ENCODE results near the gene GIMAP7. TPM values are rescaled to one million over a fixed set of nuclear protein-coding genes. Genes with fewer than 3 reads are reported as not detected.

The GIMAP7 gene
- total RNA-seq, 4 donors from 2014 or later, result 12.4 to 35.2 (median 24.0) TPM

DNA sequence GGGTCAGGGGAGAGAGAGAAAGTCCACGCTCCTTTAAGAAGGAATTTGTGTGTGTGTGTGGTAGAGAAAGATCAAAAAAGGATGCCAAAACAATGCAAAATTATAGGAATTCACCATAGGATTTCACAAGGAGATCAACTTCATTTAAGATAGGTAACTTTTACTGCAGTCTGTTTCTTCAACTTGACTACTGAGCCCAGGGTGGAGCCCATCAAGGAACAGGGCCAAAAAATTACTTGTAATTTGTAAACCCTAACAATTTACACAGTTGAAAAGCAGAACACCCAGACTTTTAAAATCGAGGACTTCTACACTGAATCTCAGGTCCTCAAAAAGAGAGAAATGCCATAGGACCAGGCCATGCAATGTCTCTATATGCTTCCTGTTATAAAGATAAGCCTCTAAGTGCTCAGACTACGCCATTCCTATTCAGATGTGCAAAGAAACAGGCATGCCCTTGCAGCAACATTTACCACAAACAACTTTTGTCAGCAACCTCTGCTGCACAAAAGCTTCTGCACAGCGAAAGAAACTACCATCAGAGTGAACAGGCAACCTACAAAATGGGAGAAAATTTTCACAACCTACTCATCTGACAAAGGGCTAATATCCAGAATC, 42.0 kb downstream of the GIMAP7 start:
- H3K27me3 ChIP-seq, result no peaks in the 10 kb centered on the region
- intact Hi-C loops (cut with DNase I), result no loop called here
- no peak overlapping the region for H3K27ac ChIP-seq
- H3K36me3 ChIP-seq, result no peaks in the 10 kb centered on the region
- no peak for DNase-seq
- 50 to 55% methylated on average over 4 of the region's 4 CpGs for WGBS, 2 donors
- no peak overlapping the region for H3K4me3 ChIP-seq (replicated peaks in 1 of 3)
- TF ChIP-seq, protein P1, sequence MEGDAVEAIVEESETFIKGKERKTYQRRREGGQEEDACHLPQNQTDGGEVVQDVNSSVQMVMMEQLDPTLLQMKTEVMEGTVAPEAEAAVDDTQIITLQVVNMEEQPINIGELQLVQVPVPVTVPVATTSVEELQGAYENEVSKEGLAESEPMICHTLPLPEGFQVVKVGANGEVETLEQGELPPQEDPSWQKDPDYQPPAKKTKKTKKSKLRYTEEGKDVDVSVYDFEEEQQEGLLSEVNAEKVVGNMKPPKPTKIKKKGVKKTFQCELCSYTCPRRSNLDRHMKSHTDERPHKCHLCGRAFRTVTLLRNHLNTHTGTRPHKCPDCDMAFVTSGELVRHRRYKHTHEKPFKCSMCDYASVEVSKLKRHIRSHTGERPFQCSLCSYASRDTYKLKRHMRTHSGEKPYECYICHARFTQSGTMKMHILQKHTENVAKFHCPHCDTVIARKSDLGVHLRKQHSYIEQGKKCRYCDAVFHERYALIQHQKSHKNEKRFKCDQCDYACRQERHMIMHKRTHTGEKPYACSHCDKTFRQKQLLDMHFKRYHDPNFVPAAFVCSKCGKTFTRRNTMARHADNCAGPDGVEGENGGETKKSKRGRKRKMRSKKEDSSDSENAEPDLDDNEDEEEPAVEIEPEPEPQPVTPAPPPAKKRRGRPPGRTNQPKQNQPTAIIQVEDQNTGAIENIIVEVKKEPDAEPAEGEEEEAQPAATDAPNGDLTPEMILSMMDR (IDR thresholded peaks at IDR 0.05), result no peak
- TF ChIP-seq POLR2A (IDR thresholded peaks at IDR 0.05), result no peak
- no peaks in the 10 kb centered on the region for H3K9me3 ChIP-seq
- H3K4me1 ChIP-seq, result no peaks in the 10 kb centered on the region

DNA sequence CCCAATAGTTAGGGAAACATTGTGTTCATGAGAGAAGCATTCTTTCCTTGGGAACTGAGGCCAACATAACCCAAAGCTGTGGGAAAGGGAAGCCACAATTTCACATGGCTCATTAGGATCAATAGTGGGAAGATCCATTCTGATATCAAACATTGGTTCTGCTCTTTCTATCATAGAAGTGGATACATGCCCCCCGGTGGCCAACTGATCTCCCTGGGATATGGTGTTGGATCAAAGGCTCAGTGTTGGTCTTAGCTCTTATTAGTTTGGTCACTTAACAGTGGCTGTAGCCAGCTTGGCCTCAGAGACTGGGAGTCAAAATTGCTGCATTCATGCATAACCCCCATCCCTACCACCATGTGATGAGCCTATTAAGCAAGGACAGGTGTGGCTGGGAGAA, 45.8 kb downstream of the GIMAP7 start:
- intact Hi-C loops (cut with DNase I), result no loop called here
- Histone ChIP-seq H3K36me3 (no peaks in the 10 kb centered on the region), H3K9me3 (no peaks in the 10 kb centered on the region), H3K27me3 (no peaks in the 10 kb centered on the region), H3K27ac (no peak overlapping the region), H3K4me1 (no peaks in the 10 kb centered on the region), H3K4me3 (replicated peaks in 1 of 3) (no peak overlapping the region)
- 36 to 71% methylated on average over 1 of the region's 1 CpG for WGBS, 2 donors
- no peak for DNase-seq
- TF ChIP-seq, protein P1 (IDR thresholded peaks at IDR 0.05), result no peak
- no peak for TF ChIP-seq POLR2A (IDR thresholded peaks at IDR 0.05)

DNA sequence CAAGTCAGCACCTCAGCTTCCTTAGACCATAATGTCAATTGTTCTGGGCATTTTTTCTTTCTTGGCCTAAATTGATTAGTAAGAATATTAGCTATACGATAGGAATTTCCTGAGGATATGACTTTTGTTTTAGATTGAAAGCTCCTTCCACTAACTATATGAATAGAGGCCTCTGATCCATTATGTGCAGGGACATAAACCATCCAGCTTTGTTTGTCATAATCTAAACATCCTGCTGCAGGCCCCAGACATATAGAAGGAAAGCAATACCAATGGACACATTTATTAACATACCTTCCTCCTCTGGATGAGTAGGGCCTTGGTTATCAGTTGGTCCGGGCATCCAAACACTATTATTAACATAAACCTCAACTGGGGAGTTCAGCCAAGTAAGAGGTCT, 48.2 kb downstream of the GIMAP7 start:
- intact Hi-C loops (cut with DNase I), result no loop called here
- no peaks in the 10 kb centered on the region for H3K9me3 ChIP-seq
- H3K27me3 ChIP-seq, result no peaks in the 10 kb centered on the region
- H3K4me3 ChIP-seq (replicated peaks in 1 of 3), result no peak overlapping the region
- WGBS, 2 donors, result 81 to 82% methylated on average over 2 of the region's 2 CpGs
- H3K27ac ChIP-seq, result no peak overlapping the region
- no peaks in the 10 kb centered on the region for H3K4me1 ChIP-seq
- DNase-seq, result no peak
- no peaks in the 10 kb centered on the region for H3K36me3 ChIP-seq
- TF ChIP-seq POLR2A (IDR thresholded peaks at IDR 0.05), result no peak
- TF ChIP-seq, protein P1 (IDR thresholded peaks at IDR 0.05), result no peak

DNA sequence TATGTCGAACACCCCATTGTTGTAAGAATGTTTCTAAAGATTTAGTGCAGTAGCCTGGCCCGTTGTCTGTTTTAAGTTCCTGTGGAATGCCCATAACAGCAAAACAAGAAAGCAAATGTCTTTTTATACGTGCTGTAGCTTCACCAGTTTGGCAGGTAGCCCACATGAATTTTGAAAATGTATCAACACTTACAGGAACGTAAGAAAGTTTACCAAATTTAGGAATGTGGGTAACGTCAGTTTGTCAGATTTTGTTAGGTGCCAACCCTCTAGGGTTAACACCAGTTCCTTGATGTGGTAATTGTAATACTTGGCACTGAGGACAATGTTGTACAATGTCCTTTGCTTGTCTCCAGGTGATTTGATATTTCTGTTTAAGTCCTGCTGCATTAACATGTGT, 49.3 kb downstream of the GIMAP7 start:
- no peaks in the 10 kb centered on the region for H3K4me1 ChIP-seq
- no peaks in the 10 kb centered on the region for H3K9me3 ChIP-seq
- WGBS, 2 donors, result 71% methylated on average over 5 of the region's 5 CpGs
- intact Hi-C loops (cut with DNase I), result no loop called here
- H3K36me3 ChIP-seq, result no peaks in the 10 kb centered on the region
- H3K27me3 ChIP-seq, result no peaks in the 10 kb centered on the region
- no peak for DNase-seq
- no peak overlapping the region for H3K27ac ChIP-seq
- H3K4me3 ChIP-seq (replicated peaks in 1 of 3), result no peak overlapping the region
- TF ChIP-seq POLR2A (IDR thresholded peaks at IDR 0.05), result no peak
- TF ChIP-seq, protein P1 (IDR thresholded peaks at IDR 0.05), result no peak

DNA sequence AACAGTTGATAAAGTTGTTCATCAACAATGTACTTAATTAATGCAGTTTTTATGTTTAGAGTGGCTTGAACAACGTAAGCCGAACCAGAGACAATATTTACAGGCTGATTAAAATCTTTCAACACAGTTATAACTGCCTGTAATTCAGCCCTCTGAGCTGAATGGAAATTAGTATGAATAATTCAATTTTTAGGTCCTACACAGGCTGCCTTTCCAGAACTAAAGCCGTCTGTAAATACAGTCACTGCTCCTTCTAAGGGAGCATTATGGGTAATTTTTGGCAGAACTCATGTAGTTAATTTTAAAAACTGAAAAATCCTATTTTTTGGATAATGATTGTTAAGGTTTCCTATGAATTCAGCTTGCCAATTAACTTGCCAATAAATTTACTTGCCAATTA, 49.9 kb downstream of the GIMAP7 start:
- DNase-seq, result no peak
- Histone ChIP-seq H3K27me3 (no peaks in the 10 kb centered on the region), H3K27ac (no peak overlapping the region), H3K4me1 (no peaks in the 10 kb centered on the region), H3K9me3 (no peaks in the 10 kb centered on the region), H3K36me3 (no peaks in the 10 kb centered on the region), H3K4me3 (replicated peaks in 1 of 3) (no peak overlapping the region)
- intact Hi-C loops (cut with DNase I), result no loop called here
- 57 to 83% methylated on average over 3 of the region's 3 CpGs for WGBS, 2 donors
- TF ChIP-seq, protein P1 (IDR thresholded peaks at IDR 0.05), result no peak
- no peak for TF ChIP-seq POLR2A (IDR thresholded peaks at IDR 0.05)

All from thyroid gland (tissue), 4 donors.